Cerebellar nuclear complex (tissue), 1 donor: ENCODE results near the gene RUVBL2.
A peak's percentile ranks its signal among the peaks of the same experiment; 100 is the strongest.

Experiments used
- DNase-seq, 2 experiments: peaks; one replicate each; lab custom pipeline; 2025; lab: John Stamatoyannopoulos, UW

RUVBL2 gene

DNA sequence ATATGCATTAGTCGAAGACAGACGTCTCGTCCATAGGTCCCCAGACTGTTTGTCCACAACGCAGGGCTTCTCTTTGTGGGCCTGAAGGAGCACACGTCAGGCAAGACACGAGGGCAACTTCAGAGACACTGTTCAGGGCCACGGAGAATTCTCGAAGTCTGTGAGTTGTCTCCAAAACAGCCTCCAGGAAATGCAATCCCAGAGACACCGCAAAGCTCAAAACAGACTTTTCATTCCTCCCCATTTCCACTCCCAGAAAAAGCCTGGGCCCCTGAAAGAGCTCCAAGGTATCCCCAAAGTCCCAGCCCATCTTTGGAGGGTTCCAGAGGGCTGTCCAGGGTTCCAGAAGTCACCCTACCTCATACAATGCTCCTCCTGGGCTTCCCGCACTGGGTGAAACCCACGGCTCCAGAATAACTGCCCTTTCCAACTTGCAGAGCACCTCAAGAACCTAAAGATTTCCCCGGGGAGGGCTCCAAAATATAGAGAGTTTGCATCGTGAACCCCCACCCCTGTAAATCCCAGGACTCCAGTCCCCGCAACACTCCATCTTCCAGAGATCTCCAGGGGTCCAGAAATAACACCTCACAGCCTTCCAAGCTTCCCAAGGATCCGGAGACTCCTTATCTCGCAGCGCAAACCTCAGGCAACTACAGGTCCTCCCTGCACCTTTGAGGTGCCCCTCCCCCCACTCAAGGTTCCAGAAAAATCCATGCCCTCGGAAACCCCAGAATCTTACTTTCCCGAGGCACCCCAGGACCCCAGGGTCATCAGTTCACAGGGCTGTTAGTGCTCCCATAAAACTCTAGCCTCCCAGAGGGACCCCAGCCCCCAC lies 29.3 kb upstream of the RUVBL2 start:
- no peak for DNase-seq

DNA sequence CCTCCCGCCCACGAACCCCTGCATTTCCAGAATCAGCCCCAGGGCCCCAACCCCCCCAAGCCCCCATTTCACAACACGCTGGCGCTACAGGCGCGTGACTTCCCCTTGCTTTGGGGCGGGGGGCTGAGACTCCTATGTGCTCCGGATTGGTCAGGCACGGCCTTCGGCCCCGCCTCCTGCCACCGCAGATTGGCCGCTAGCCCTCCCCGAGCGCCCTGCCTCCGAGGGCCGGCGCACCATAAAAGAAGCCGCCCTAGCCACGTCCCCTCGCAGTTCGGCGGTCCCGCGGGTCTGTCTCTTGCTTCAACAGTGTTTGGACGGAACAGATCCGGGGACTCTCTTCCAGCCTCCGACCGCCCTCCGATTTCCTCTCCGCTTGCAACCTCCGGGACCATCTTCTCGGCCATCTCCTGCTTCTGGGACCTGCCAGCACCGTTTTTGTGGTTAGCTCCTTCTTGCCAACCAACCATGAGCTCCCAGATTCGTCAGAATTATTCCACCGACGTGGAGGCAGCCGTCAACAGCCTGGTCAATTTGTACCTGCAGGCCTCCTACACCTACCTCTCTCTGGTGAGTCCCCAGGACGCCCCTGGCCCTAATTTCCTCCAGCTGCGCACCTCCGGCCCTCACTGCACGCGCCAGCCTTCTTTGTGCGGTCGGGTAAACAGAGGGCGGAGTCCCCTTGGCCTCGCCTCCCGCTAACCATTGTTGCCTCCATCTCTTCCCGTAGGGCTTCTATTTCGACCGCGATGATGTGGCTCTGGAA lies 28.5 kb upstream of the RUVBL2 start, which contains the start of gene FTL:
TSS of gene FTL (plus strand) at position 270 of the 766 bp plus-strand sequence. CDS start at position 469, 199 bp downstream.
- peak; percentile 86 to 92 for DNase-seq

DNA sequence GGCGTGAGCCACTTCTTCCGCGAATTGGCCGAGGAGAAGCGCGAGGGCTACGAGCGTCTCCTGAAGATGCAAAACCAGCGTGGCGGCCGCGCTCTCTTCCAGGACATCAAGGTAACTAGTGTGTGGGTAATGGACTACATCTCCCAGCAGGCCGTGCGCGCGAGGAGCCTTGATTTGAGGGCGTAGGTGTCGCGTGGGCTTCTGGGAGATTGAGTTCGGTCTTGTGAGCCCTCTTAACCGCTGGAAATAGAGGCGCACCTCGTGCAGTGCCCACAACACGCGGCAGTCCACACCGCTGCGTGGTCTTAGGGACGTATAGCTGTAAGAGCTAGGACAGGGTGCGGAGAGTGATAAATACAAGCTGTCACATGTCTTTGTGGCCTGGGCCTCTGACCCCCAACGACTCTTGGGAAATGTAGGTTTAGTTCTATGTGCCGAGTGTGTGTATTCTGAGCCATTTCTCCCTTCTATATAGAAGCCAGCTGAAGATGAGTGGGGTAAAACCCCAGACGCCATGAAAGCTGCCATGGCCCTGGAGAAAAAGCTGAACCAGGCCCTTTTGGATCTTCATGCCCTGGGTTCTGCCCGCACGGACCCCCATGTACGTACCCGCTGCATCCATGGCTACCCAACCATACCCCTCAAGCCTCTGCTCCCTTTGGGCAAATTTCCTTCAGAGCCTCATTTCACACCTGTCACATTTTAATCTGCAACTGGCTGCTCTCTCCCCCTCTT lies 27.7 kb upstream of the RUVBL2 start:
- DNase-seq, result peak; percentile 43 to 77

DNA sequence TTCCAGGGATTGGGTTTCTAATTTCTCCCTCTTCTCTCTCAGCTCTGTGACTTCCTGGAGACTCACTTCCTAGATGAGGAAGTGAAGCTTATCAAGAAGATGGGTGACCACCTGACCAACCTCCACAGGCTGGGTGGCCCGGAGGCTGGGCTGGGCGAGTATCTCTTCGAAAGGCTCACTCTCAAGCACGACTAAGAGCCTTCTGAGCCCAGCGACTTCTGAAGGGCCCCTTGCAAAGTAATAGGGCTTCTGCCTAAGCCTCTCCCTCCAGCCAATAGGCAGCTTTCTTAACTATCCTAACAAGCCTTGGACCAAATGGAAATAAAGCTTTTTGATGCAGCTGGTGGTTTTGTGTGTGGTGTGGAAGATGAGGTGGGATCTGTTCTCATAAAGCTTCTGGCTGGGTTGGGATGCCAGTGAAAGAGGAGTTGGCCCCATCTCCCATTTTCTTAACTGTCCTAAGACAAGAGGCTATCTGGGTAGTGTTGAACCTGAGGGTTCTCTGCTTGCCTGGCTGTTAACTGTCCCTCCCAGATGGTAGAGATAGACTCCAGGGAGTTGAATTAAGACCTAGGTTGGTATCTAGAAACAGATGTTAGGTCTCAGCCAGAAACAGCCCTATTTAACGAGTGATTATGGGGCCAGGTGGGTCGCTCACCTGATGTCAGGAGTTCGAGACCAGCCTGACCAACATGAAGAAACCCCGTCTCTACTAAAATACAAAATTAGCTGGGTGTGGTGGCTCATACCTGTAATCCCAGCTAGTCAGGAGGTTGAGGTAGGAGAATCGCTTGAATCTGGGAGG lies 26.9 kb upstream of the RUVBL2 start:
- no peak for DNase-seq

DNA sequence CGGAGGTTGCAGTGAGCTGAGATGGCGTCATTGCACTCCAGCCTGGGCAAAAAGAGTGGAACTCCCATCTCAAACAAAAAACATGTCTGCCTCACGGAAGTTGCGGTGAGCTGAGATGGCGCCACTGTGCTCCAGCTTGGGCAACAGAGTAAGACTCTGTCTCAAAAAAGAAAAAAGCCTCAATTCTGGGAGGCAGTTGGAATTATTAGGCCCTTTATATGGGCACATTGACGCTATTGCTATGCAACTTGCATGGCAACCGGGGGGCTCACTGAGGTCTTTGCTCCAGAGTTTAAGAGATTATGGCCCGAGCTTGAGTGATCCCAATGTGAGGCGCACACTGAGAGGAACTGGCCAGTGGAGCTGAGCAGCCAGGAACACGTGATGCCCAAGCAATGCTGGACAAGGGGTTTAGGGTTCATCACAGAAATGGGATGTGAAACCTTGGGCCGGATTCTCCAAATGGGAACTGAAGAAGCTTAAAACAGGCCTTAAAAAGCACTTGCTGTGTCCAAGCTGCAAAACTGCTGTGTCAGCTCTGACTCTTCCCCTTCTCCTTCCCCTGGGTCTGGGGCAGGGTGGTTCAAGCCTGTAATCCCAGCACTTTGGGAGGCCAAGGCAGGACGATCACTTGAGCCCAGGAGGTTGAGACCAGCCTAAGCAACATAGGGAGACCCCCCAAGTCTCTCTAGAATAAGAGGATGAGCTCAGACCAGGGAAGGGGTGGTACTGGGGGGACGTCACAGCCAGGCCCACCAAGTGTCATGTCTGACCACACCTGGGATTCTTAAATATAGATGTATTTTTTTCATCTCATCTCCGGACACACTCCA lies 26.1 kb upstream of the RUVBL2 start:
- DNase-seq, result no peak

DNA sequence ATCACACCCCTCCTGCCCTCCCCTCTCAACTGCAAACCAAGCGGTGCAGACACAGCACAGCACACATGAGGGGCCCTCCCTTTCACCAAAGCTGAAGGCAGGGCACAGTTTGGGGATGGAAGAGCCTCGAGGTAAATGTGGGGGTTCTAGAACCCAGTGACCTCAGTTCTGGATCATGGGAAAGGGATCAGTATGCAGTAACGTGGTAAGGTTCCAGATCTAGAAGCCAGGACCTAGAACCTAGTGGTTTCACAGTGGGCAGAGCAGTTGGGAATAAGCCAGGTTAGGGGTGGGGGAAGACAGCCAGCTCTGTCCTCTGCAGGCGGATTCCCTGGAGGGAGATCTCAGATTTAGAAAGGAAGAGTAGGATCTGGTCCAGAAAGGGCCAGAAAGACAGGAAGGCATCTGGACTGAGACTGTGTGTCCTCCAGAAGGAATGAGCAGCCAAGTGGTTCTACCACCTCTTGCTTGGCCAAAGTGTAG lies 25.5 kb upstream of the RUVBL2 start:
- no peak for DNase-seq

DNA sequence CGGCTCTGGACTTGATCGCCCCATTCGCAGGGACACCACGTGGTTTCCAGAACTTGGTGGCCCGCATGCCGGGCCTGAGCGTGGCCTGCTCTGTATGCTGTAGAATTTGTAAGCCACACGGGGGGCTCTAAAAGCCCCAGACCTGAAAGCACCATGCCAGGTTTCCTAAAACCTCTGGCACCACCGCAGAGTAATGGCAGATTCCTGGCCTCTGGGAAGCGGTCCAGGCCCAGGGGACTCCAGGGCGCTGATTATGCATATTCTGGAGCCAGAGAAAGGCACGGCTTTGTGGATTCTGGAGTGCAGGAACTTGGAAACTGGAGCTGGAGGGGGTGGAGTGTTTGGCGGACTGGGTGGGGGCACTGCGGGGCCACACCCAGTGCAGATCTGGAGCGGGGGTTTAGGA lies 24.9 kb upstream of the RUVBL2 start:
- DNase-seq, result no peak

DNA sequence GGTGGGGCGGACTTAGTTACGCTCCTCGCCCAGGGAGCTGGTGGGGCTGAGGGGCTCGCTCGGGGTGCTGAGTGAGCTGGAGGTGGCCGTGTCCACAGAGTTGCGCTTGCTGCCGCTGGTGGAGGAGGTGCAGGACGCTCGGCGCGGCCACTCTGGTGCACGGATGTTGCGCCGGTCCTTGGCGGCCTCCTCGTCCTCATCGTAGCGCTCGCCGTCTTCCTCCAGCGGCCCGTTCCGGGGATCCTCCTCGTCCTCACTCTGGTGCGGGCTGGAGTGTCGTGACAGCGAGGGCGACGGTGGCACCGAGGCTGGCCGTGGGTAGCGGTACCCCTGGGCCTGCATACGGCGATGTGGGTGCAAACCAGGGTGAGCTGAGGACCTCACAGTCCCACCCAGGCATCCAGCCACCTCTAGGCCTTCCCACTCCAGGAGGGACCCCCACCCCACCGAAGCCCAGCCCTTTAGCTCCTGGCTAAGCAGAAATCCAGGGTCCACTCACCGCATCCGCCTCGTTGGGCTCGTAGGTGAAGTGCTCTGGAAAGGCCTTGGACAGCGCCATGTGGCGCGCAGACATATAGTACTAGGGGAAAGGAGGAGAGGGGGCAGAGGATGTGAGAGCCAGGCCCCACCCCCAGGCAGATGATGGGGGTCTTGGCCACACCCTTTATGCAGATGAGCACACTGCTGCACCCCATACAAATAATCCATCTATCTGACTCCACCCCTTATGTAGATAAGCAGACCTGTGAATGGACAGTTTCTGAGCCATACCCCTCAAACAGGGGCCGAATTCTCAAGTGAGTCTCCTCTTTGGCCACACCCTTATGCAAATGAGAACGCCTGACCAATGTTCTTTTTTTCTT lies 24.2 kb upstream of the RUVBL2 start:
- DNase-seq, result no peak

DNA sequence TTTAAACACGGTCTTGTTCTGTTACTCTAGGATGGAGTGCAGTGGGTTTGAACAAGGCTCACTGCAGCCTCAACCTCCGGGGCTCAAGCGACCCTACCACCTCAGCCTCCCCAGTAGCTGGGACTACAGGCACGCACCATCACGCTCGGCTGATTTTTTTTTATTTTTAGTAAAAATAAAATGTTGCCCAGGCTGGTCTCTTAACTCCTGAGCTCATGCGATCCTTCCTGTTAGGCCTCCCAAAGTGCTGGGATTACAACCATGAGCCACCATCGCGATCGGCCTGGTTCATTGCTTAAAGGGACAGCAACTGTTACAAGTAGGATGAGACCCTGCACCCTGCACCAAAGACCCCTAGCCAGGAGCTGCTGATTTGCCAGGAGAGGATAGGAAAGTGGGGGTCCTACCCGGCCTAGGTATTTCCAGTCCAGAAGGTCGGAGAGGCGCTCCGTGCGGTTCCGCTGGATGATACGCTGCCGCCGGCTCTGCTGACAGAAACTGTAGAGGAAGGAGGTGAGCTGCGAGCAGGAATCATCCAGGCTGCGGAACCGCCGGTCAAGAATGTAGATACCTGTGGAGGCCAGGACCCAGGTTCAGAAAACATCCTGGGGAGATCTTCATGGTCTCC lies 23.4 kb upstream of the RUVBL2 start:
- DNase-seq, result no peak

DNA sequence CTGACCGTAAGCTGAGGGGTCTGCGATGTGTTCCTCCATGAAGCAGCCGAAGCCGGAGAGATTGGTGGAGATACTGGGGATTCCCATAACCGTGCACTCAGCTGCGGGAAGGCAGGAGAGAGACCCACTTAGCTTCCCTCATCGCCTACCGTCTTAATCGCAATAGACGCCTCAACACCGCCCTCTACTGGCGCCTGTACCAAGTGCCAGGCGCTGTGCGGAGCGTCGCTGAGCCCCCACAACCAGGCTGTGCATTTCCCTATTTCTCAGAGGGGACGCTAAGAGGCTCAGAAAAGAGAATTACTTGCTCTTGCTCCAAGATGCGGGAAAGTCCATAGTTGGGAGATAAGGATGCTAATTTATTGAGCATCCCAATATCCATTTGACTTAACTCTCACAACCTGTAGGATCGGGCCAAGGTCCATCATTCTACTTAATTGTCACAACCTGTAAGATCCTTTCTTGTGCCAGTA lies 22.7 kb upstream of the RUVBL2 start:
- peak in 1 of 2 experiments; percentile 42 for DNase-seq

DNA sequence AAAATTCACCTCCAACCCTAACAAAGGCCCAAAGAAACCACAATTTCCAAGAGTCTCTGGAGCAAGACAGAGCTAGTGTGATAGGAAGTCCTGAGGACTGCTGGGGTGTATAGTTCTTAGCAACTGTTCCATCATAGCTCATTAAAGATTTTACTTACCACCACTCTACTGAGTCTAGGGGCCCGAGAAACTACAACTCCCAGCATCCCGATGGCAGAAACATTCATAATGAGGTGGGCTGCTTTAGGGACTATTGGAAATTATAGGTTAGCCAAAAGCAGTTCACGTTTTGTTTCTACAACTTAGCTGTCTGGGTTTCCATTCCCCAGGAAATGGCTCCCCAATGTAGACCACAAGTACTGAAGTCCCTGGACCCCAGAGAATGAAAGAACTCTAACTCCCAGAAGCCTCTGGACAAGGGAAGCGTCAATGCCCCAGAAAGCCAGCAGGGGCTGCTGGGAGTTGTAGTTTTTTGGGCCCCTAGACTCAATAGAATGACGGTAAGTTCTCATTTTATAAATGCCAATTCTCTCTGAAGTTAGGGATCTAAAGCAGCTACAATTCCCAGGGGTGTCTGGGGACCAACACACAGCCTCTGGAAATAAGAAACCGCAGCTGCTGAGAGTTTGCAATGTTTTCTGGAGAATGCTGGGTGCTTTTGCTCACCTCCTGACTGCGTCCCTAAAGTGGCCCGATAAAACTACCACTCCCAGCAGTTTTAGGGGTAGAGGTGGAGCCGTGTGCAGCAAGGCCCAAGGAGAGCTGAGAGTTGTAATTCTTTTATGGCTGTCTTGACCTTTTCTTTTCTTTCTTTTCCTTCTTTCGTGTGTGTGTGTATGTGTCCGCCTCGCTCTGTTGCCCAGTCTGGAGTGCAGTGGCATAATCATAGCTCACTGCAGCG lies 17.5 kb upstream of the RUVBL2 start:
- DNase-seq, result no peak

DNA sequence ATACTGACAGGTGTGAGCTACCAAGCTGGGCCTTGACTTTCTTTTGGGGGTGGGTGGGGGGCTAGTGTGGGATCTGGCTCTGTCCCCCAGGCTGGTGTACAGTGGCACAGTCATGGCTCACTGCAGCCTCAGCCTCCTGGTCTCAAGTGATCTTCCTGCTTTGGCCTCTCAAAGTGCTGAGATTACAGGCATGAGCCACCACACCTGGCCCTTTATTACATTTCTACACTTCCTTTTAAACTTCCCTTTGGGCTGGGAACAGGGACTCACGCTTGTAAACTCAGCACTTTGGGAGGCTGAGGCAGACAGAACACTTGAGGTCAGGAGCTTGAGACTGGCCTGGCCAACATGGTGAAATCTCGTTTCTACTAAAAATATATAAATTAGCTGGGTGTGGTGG lies 16.6 kb upstream of the RUVBL2 start:
- no peak for DNase-seq

DNA sequence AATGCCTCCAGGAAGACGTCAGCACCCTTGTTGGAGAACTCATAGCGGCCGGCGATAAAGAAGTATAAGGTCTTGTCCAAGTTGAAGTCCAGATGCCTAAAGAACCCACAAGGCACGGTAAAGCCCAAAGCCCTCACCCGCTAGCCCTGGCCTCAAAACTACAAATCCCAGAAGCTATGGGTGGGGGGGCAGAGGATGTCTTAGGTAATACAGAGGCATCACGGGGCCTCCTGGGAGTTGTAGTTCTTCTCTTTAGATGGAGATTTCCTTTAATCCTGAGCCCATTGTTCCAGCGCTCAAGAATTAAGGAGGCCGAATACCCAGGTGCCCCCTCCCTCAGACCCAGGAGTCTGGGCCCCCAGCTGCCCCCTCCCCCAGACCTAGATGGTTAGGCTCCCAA lies 11.4 kb upstream of the RUVBL2 start:
- DNase-seq, result no peak

DNA sequence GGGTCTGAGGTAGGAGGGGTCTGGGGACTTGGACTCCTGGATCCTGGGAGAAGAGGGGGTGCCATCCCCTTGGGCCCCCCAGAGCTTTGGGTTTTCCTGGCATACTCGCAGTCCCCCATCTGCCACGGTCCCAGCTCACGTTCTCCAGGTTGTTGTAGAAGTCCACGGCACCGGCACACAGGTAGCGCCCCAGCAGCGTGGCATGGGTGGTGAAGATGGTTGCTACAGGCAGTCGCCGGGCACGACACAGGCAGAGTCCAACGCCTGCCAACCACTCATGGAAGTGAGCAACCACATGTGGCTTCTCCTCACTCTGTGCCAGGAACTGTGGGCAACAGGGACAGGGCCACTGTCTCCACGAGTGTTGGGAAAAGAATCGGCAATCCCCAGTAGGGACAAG lies 8.0 kb upstream of the RUVBL2 start:
- no peak for DNase-seq

DNA sequence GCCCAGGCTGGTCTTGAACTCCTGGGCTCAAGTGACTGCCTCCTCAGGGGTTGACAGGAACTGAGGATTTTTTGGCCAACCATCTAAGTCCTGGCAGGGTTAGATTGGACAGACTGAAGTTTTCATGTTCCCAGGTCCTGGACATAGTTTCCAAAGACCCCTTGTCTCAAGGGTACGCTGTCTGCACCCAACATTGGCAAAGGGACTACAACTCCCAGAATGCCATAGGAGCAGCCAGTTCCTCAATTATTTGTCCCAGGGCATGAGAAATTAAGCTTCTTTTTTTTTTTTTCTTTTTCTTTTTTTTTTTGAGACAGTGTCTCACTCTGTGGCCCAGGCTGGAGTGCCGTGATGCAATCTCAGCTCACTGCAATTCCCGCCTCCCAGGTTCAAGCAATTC lies 7.5 kb upstream of the RUVBL2 start:
- no peak for DNase-seq

DNA sequence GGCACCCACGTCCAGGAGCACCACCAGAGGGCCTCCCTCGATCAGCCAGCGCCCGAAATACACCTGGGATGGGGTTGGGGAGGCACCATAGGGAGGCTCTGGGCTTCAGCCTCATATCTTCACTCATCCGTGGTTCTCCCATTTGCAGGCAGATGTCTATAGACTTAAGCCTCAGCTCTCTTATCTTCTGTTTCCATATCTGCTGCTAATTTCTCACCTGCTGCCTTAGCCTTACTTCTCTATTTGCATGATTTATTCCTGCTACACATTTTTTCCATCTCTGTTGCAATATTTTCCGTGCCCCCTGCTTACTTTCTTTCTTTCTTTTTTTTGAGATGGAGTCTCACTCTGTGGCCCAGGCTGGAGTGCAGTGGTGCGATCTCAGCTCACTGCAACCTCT lies 6.4 kb upstream of the RUVBL2 start:
- DNase-seq, result no peak

DNA sequence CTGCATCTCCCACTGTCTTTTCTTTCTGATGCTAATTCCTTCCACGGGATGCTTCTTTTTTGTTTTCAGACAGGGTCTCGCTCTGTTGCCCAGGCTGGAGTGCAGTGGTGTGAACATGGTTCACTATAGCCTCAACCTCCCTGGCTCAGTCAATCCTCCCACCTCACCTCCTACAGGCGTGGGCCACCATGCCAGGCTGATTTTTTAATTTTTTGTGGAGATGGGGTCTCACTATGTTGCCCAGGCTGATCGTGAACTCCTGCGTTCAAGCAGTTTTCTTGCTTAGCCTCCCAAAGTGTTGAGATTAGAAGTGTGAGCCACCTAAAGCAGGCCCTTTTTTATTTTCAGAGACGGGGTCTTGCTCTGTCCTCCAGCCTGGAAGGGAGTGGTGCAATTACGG lies 5.4 kb upstream of the RUVBL2 start:
- no peak for DNase-seq

DNA sequence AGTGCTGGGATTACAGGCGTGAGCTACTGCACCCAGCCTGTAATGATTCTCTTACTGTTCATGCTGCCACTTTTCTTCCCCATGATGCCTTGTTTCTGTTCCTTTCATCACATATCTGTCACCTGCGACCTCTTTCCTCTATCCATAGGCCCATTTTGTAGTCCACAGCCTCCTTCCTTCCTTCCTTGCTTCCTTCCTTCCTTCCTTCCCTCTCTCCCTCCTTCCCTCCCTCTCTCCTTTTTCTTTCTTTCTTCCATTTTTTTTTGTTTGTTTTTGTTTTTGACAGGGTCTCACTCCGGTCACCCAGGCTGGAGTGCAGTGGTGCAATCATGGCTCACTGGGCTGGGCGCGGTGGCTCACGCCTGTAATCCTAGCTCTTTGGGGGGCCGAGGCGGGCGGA lies 4.8 kb upstream of the RUVBL2 start:
- no peak for DNase-seq
